ENCODE results near the gene SANBR.
A peak's percentile ranks its signal among the peaks of the same experiment; 100 is the strongest.

The SANBR gene

DNA sequence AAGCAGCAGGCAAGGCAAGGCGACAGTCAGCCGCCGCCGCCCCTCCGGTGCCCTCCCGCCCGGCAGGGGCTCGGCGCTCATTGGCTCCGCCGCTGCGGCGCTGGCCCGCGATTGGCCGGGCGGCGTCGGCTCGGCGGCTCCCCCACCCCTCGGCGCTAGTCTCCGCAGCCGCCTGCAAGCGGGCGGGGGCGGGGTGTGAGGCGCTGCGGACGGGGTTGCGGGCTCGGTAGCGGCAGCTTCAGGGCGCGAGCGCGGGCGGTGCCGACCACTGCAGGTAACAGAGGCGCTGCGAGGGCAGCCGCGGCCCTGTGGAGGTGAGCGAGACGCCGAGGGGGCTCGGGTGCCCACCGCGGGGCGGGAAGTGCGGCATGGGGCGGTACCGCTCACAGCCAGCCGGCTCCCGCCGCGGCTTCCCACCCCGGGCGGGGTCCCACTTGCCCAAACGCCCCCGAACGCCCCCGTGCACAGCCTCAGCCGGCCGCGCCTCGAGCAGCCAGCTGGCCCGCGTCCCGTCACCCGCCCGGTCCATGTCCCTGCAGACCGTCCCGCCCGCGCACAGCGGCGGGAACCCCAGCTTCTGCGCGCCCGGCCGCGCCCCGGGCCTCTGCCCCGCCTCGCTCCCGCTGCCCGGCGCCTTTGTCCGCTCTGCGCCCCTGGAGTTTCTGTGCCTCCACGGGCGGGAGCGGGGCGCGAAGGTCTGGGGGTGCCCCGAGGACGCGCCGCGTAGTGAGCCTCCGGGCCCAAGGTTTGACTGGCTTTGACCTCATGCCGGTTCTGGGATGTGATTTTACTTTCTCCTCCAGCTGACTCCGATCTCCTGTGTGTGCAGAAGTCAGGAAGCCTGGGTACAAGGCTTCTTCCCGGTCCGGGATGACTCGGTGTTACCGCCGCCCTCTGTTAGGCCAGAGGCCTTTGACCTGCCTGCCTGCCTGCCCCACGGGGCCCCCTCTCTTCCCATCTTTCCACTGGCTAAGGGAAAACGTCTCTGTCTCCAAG lies at the start of gene SANBR:
TSS of gene SANBR (plus strand) at position 158 of the 996 bp plus-strand sequence. CDS start 4,480 bp downstream, outside the sequence.
- Histone ChIP-seq H3K27ac (ENCODE audit: low read depth, low read length) (peak within 1 kb of the TSS; percentile 71), H3K36me3 (ENCODE audit: control insufficient read depth in 1 of 2, insufficient read depth in 2 of 2, low read length in 2 of 2) (peaks cover 0 to 3% of the 10 kb centered on the region in 2 donors), H3K27me3 (ENCODE audit: control insufficient read depth in 1 of 2, insufficient read depth in 2 of 2, low read length in 2 of 2) (no peaks in the 10 kb centered on the region), H3K9me3 (ENCODE audit: control insufficient read depth in 1 of 2, low read length in 2 of 2) (no peaks in the 10 kb centered on the region), H3K4me3 (ENCODE audit: low read depth in 1 of 2, low read length in 2 of 2) (peak within 1 kb of the TSS; percentile 83 to 87), H3K9ac (ENCODE audit: low read depth in 1 of 2, low read length in 2 of 2) (peak within 1 kb of the TSS; percentile 70 to 79), H3K4me1 (ENCODE audit: control insufficient read depth in 1 of 2, insufficient read depth in 2 of 2, low read length in 2 of 2) (peaks cover 6 to 14% of the 10 kb centered on the region in 2 donors)

DNA sequence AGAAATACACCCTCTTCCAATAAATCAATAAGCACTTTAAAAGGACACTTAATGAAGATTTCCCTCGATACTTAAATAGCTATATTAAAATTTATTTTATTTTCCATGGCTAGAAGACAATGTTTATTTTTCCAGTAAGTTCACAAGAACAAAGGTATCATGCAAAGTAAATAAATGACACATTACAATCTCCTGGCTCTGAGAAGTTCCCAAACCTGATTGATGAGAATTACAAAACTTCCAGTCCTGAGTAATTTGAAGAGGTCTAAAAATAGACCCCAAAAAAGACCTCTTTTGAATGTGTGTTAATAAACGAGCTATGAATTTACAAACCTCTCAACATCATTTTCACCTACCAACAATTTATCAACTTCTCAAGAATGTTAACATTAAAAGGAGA lies 49.7 kb upstream of the SANBR start:
- peaks cover 0 to 18% of the 10 kb centered on the region in 2 donors for H3K4me1 ChIP-seq (ENCODE audit: control insufficient read depth in 1 of 2, insufficient read depth in 2 of 2, low read length in 2 of 2)
- peak overlapping the region; percentile 92 to 98 for H3K4me3 ChIP-seq (ENCODE audit: low read depth in 1 of 2, low read length in 2 of 2)
- no peak overlapping the region for H3K27ac ChIP-seq (ENCODE audit: low read depth, low read length)
- H3K36me3 ChIP-seq (ENCODE audit: control insufficient read depth in 1 of 2, insufficient read depth in 2 of 2, low read length in 2 of 2): peaks cover 0 to under 1% of the 10 kb centered on the region in 2 donors
- peak overlapping the region; percentile 85 to 96 for H3K9ac ChIP-seq (ENCODE audit: low read depth in 1 of 2, low read length in 2 of 2)
- no peaks in the 10 kb centered on the region for H3K9me3 ChIP-seq (ENCODE audit: control insufficient read depth in 1 of 2, low read length in 2 of 2)
- no peaks in the 10 kb centered on the region for H3K27me3 ChIP-seq (ENCODE audit: control insufficient read depth in 1 of 2, insufficient read depth in 2 of 2, low read length in 2 of 2)

DNA sequence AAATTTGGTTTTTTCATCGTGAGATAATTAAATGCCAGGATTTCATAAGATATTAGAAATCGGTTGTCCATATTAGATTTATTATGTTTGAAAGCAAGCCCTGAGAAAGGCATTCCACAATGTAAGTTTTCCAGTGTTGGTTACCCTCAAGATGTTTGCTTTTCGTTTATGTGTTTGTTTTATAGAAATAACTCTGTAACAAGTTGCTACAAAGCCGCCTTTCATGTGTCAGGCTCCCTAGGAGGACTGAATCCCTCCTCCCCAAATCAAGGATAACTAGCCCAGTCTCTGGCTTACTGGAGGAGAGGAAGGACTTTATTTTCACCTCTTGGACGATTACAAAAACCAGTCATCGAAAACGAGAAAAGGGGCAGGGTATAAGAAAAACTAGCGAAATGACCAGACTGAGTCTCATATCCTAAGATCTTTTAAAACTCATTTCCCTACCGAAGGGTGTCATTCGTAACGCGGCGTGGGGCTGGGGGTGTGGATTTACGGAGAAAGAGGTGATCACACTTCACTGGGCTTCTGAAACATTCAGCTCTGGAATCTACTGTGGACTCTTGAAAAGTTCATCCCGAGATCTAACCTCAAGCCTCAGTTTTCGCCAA lies 49.2 kb upstream of the SANBR start:
- H3K9ac ChIP-seq (ENCODE audit: low read depth in 1 of 2, low read length in 2 of 2): peak overlapping the region; percentile 85 to 96
- H3K27me3 ChIP-seq (ENCODE audit: control insufficient read depth in 1 of 2, insufficient read depth in 2 of 2, low read length in 2 of 2): no peaks in the 10 kb centered on the region
- peak overlapping the region; percentile 92 to 98 for H3K4me3 ChIP-seq (ENCODE audit: low read depth in 1 of 2, low read length in 2 of 2)
- H3K36me3 ChIP-seq (ENCODE audit: control insufficient read depth in 1 of 2, insufficient read depth in 2 of 2, low read length in 2 of 2): peaks cover 0 to 6% of the 10 kb centered on the region in 2 donors
- peaks cover 0 to 18% of the 10 kb centered on the region in 2 donors for H3K4me1 ChIP-seq (ENCODE audit: control insufficient read depth in 1 of 2, insufficient read depth in 2 of 2, low read length in 2 of 2)
- H3K27ac ChIP-seq (ENCODE audit: low read depth, low read length): peak overlapping the region; percentile 93
- H3K9me3 ChIP-seq (ENCODE audit: control insufficient read depth in 1 of 2, low read length in 2 of 2): no peaks in the 10 kb centered on the region

DNA sequence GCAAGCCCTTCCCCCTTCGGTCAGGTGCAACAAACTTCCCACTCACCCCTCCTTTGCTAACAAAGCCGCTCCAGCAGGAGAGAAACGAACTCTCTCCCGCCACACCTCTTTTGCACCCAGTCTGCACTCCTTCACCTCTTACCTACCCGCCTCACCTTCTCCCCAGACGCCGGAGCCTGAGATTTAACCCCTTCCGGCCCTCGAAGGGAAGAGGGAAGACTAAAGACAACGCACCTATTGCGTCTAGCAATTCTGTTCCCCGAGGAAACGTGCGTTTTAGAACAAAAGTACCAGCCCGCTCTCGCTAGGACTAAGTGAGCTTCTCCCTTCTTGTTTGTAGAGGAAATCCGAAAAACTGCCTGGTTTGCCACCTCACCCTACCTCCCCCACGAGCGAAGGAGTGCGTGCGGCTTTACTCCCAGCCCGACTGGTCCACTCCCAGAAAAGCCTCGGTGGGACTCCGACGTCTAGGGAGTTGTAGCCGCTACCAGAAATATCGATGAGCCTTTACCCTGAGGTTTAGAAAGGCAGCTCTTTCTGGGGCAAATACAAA lies 48.6 kb upstream of the SANBR start:
- peaks cover 0 to 18% of the 10 kb centered on the region in 2 donors for H3K4me1 ChIP-seq (ENCODE audit: control insufficient read depth in 1 of 2, insufficient read depth in 2 of 2, low read length in 2 of 2)
- peak overlapping the region; percentile 93 for H3K27ac ChIP-seq (ENCODE audit: low read depth, low read length)
- peak overlapping the region; percentile 85 to 96 for H3K9ac ChIP-seq (ENCODE audit: low read depth in 1 of 2, low read length in 2 of 2)
- no peaks in the 10 kb centered on the region for H3K9me3 ChIP-seq (ENCODE audit: control insufficient read depth in 1 of 2, low read length in 2 of 2)
- H3K27me3 ChIP-seq (ENCODE audit: control insufficient read depth in 1 of 2, insufficient read depth in 2 of 2, low read length in 2 of 2): no peaks in the 10 kb centered on the region
- H3K4me3 ChIP-seq (ENCODE audit: low read depth in 1 of 2, low read length in 2 of 2): peak overlapping the region; percentile 92 to 98
- H3K36me3 ChIP-seq (ENCODE audit: control insufficient read depth in 1 of 2, insufficient read depth in 2 of 2, low read length in 2 of 2): peaks cover 0 to 6% of the 10 kb centered on the region in 2 donors

DNA sequence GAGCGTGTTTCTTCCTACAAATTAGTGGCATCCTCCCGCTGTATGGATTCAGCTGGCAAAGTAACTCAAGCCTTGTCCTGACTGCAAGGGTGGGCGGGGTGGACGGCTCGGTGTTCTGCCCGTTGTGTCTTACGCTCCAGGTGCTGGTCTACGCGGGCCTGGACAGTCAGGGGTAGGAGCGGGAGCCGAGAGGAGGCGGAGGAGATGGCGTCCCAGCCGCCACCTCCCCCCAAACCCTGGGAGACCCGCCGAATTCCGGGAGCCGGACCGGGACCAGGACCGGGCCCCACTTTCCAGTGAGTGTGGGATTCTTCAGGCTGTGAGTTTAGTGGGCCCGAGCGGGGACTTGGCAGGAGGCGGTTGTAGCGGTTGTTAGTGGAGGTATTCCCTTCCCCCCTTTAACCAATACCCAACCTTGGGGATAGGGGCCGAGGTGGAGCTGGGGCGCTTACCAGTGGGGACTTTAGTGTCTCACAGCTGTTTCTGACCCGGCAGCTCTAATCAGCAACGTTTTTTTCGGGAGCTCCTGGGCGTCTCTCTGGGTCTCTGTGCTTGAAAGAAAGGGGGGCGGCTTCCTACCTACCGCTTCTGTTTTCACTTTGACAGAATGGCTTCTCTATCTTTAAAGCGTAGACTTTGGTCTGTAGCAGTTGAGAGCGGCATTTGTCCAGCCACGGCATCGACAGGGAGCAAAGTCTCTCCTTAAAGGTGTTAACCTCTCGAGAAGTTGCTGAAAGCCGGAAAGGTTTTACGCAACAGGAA lies 47.9 kb upstream of the SANBR start, which contains the start of the genes PEX13 and PUS10:
TSS of gene PEX13 (plus strand) at position 165 of the 762 bp plus-strand sequence. CDS start at position 205, 40 bp downstream.
TSS of gene PUS10 (minus strand) at position 700 of the 762 bp plus-strand sequence. CDS start 6,365 bp downstream, outside the sequence.
- Histone ChIP-seq H3K36me3 (ENCODE audit: control insufficient read depth in 1 of 2, insufficient read depth in 2 of 2, low read length in 2 of 2) (peaks cover 0 to 6% of the 10 kb centered on the region in 2 donors), H3K27me3 (ENCODE audit: control insufficient read depth in 1 of 2, insufficient read depth in 2 of 2, low read length in 2 of 2) (no peaks in the 10 kb centered on the region), H3K9ac (ENCODE audit: low read depth in 1 of 2, low read length in 2 of 2) (peak within 1 kb of the TSS; percentile 85 to 96), H3K27ac (ENCODE audit: low read depth, low read length) (peak within 1 kb of the TSS; percentile 93), H3K4me1 (ENCODE audit: control insufficient read depth in 1 of 2, insufficient read depth in 2 of 2, low read length in 2 of 2) (peaks cover 0 to 18% of the 10 kb centered on the region in 2 donors), H3K9me3 (ENCODE audit: control insufficient read depth in 1 of 2, low read length in 2 of 2) (no peaks in the 10 kb centered on the region), H3K4me3 (ENCODE audit: low read depth in 1 of 2, low read length in 2 of 2) (peak within 1 kb of the TSS; percentile 92 to 98)

DNA sequence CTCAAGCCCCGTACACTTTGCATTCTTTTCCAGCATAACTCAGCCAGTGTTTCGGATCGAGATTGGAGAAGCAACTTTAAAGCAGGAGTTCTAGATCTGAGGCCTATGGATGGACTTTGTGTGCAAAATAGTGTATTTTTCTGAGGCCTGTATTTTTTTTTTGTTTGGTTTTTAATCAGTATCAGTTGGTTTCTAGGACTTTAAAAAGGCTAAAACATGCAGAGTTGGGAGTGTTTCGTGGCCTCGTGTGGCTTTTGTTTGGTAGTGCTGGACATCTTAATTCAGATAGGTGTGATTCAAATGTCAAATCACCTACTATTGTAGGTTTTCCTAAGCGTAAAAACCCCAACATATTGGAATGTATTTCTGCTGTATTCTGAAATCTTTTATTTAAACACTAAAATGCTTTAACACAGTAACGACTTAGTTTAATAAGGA lies 47.3 kb upstream of the SANBR start:
- Histone ChIP-seq H3K27me3 (ENCODE audit: control insufficient read depth in 1 of 2, insufficient read depth in 2 of 2, low read length in 2 of 2) (no peaks in the 10 kb centered on the region), H3K27ac (ENCODE audit: low read depth, low read length) (peak overlapping the region; percentile 93), H3K4me1 (ENCODE audit: control insufficient read depth in 1 of 2, insufficient read depth in 2 of 2, low read length in 2 of 2) (peaks cover 0 to 18% of the 10 kb centered on the region in 2 donors), H3K9me3 (ENCODE audit: control insufficient read depth in 1 of 2, low read length in 2 of 2) (no peaks in the 10 kb centered on the region), H3K36me3 (ENCODE audit: control insufficient read depth in 1 of 2, insufficient read depth in 2 of 2, low read length in 2 of 2) (peaks cover 3 to 8% of the 10 kb centered on the region in 2 donors), H3K4me3 (ENCODE audit: low read depth in 1 of 2, low read length in 2 of 2) (peak overlapping the region; percentile 92 to 98), H3K9ac (ENCODE audit: low read depth in 1 of 2, low read length in 2 of 2) (peak overlapping the region; percentile 85 to 96)

DNA sequence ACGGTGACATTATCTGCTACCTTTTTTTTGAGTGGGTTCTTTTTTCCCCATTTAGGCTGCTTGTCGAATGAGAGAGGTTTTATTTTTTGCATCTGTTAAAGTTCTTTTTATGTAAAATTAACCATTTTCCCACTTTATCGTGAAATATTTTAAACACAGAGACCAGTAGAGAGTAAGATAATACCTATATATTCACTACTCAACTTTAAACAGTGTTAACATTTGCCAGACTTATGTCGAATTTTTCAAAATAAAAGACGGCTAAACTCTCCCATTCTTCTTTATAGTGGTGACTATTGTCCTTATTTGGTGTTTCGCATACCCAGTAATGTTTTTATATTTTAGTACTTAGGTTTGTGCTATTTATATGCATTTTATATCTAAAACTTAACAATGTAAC lies 46.9 kb upstream of the SANBR start:
- H3K4me1 ChIP-seq (ENCODE audit: control insufficient read depth in 1 of 2, insufficient read depth in 2 of 2, low read length in 2 of 2): peaks cover 0 to 18% of the 10 kb centered on the region in 2 donors
- H3K4me3 ChIP-seq (ENCODE audit: low read depth in 1 of 2, low read length in 2 of 2): peak overlapping the region; percentile 92 to 98
- H3K27ac ChIP-seq (ENCODE audit: low read depth, low read length): peak overlapping the region; percentile 93
- no peaks in the 10 kb centered on the region for H3K9me3 ChIP-seq (ENCODE audit: control insufficient read depth in 1 of 2, low read length in 2 of 2)
- peaks cover 3 to 11% of the 10 kb centered on the region in 2 donors for H3K36me3 ChIP-seq (ENCODE audit: control insufficient read depth in 1 of 2, insufficient read depth in 2 of 2, low read length in 2 of 2)
- peak overlapping the region; percentile 85 to 96 for H3K9ac ChIP-seq (ENCODE audit: low read depth in 1 of 2, low read length in 2 of 2)
- H3K27me3 ChIP-seq (ENCODE audit: control insufficient read depth in 1 of 2, insufficient read depth in 2 of 2, low read length in 2 of 2): no peaks in the 10 kb centered on the region

DNA sequence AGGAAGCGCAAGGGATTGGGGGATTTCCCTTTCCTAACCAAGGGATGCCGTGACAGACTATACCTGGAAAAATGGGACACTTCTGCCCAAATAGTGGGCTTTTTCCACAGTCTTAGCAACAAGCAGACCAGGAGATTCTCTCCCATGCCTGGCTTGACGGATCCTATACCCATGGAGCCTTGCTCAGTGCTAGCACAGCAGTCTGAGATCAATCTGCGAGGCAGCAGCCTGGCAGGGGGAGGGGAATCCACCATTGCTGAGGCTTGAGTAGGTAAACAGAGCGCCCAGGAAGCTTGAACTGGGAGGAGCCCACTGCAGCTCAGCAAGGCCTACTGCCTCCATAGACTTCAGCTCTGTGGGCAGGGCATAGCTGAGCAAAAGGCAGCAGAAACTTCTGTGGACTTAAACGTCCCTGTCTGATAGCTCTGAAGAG lies 44.4 kb upstream of the SANBR start:
- Histone ChIP-seq H3K4me1 (ENCODE audit: control insufficient read depth in 1 of 2, insufficient read depth in 2 of 2, low read length in 2 of 2) (peaks cover 0 to 8% of the 10 kb centered on the region in 2 donors), H3K27me3 (ENCODE audit: control insufficient read depth in 1 of 2, insufficient read depth in 2 of 2, low read length in 2 of 2) (no peaks in the 10 kb centered on the region), H3K27ac (ENCODE audit: low read depth, low read length) (no peak overlapping the region)

DNA sequence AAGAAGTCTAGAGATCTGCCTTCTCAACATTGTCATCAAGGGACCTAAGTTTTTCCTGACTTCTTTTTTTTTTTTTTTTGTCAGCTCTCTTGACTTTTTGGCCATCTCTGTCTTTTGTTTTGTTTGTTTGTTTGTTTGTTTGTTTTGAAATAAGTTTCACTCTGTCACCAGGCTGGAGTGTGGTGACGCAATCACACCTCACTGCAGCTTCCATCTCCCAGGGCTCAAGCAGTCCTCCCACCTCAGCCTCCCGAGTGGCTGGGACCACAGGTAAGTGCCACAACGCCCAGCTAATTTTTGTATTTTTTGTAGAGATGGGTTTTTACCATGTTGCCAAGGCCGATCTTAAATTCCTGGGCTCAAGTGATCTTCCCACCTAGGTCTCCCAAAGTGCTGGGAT lies 42.0 kb upstream of the SANBR start:
- Histone ChIP-seq H3K27me3 (ENCODE audit: control insufficient read depth in 1 of 2, insufficient read depth in 2 of 2, low read length in 2 of 2) (no peaks in the 10 kb centered on the region), H3K27ac (ENCODE audit: low read depth, low read length) (no peak overlapping the region), H3K9me3 (ENCODE audit: control insufficient read depth in 1 of 2, low read length in 2 of 2) (no peaks in the 10 kb centered on the region), H3K9ac (ENCODE audit: low read depth in 1 of 2, low read length in 2 of 2) (no peak overlapping the region), H3K4me3 (ENCODE audit: low read depth in 1 of 2, low read length in 2 of 2) (no peak overlapping the region), H3K36me3 (ENCODE audit: control insufficient read depth in 1 of 2, insufficient read depth in 2 of 2, low read length in 2 of 2) (peaks cover 3 to 21% of the 10 kb centered on the region in 2 donors), H3K4me1 (ENCODE audit: control insufficient read depth in 1 of 2, insufficient read depth in 2 of 2, low read length in 2 of 2) (peaks cover 0 to 5% of the 10 kb centered on the region in 2 donors)

More for the DNA sequence above, 44.4 kb upstream of the SANBR start:
- Histone ChIP-seq H3K9me3 (ENCODE audit: control insufficient read depth in 1 of 2, low read length in 2 of 2) (no peaks in the 10 kb centered on the region), H3K4me3 (ENCODE audit: low read depth in 1 of 2, low read length in 2 of 2) (no peak overlapping the region), H3K9ac (ENCODE audit: low read depth in 1 of 2, low read length in 2 of 2) (no peak overlapping the region), H3K36me3 (ENCODE audit: control insufficient read depth in 1 of 2, insufficient read depth in 2 of 2, low read length in 2 of 2) (peaks cover 3 to 13% of the 10 kb centered on the region in 2 donors)
